HG02943 (cell line): ENCODE data around the gene KCNQ1.

Experiments used
- ATAC-seq: cut with Tn5 transposase; IDR thresholded peaks from one replicate; pipeline ENCODE4 v1.9.1; 2021; ENCODE audit warnings: mild to moderate bottlenecking, low read depth, moderate library complexity; ENCODE audit not compliant: unreplicated experiment

KCNQ1 gene

GRCh38 chr11:2735053-2735589 lies 290.3 kb downstream of the KCNQ1 start:
- no peak for ATAC-seq

- no peak for ATAC-seq
These were observed 291.9 kb downstream of the KCNQ1 start for GRCh38 chr11:2736577-2737225.

GRCh38 chr11:2737226-2737590 lies 292.4 kb downstream of the KCNQ1 start:
- ATAC-seq = no peak

- ATAC-seq = no peak
These were observed 293.1 kb downstream of the KCNQ1 start for GRCh38 chr11:2737866-2738265.

GRCh38 chr11:2738551-2739431 lies 294.0 kb downstream of the KCNQ1 start:
- ATAC-seq = no peak

- ATAC-seq = no peak
These were observed 294.9 kb downstream of the KCNQ1 start for GRCh38 chr11:2739531-2740274.

- ATAC-seq = no peak
These were observed 295.6 kb downstream of the KCNQ1 start for GRCh38 chr11:2740275-2740940.

GRCh38 chr11:2741006-2741376 lies 296.2 kb downstream of the KCNQ1 start:
- ATAC-seq = no peak

GRCh38 chr11:2741377-2742131 lies 296.7 kb downstream of the KCNQ1 start:
- ATAC-seq = no peak

- ATAC-seq = no peak
These were observed 297.4 kb downstream of the KCNQ1 start for GRCh38 chr11:2742201-2742600.

GRCh38 chr11:2742611-2743426 lies 298.0 kb downstream of the KCNQ1 start:
- ATAC-seq = no peak

GRCh38 chr11:2743427-2744110 lies 298.8 kb downstream of the KCNQ1 start:
- ATAC-seq = no peak

GRCh38 chr11:2744166-2744565 lies 299.4 kb downstream of the KCNQ1 start:
- no peak for ATAC-seq

GRCh38 chr11:2745511-2745910 lies 300.7 kb downstream of the KCNQ1 start:
- no peak for ATAC-seq

GRCh38 chr11:2746401-2747247 lies 301.8 kb downstream of the KCNQ1 start:
- no peak for ATAC-seq

- no peak for ATAC-seq
These were observed 302.6 kb downstream of the KCNQ1 start for GRCh38 chr11:2747248-2748027.
